ENCODE results near the gene SRBD1. TPM values are rescaled to one million over a fixed set of nuclear protein-coding genes. Genes with fewer than 3 reads are reported as not detected.

The SRBD1 gene
- total RNA-seq, 2 donors from 2014 or later: 19.0 to 22.3 TPM

DNA sequence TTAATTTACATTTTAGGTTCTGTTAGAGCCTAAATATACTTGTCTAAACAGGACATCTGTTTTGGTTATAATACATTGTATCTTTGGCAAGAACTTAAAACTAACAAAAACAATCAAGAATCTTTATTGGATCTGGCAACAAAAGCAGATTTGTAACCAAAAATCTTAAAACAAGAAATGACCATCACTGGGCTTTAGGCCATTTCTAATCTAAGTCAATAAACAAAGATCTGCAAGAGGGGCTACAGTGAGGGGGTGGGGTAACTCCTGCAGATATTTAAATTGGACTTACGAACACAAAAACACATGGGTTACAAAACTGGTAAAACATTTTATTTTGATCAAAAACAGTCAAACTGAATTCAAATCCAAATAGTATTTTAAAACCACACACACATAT is 77.3 kb downstream of the SRBD1 start:
- ATAC-seq (ENCODE audit: insufficient number of reproducible peaks, low FRiP score, low read depth) (no peak), DNase-seq (ENCODE audit: low spot score) (no peak)
- no peaks in the 10 kb centered on the region for H3K9me3 ChIP-seq
- no peak overlapping the region for H3K27ac ChIP-seq
- peaks cover 3% of the 10 kb centered on the region for H3K36me3 ChIP-seq
- no peaks in the 10 kb centered on the region for H3K27me3 ChIP-seq (replicated peaks; ENCODE audit: insufficient read depth)
- TF ChIP-seq, protein P1, sequence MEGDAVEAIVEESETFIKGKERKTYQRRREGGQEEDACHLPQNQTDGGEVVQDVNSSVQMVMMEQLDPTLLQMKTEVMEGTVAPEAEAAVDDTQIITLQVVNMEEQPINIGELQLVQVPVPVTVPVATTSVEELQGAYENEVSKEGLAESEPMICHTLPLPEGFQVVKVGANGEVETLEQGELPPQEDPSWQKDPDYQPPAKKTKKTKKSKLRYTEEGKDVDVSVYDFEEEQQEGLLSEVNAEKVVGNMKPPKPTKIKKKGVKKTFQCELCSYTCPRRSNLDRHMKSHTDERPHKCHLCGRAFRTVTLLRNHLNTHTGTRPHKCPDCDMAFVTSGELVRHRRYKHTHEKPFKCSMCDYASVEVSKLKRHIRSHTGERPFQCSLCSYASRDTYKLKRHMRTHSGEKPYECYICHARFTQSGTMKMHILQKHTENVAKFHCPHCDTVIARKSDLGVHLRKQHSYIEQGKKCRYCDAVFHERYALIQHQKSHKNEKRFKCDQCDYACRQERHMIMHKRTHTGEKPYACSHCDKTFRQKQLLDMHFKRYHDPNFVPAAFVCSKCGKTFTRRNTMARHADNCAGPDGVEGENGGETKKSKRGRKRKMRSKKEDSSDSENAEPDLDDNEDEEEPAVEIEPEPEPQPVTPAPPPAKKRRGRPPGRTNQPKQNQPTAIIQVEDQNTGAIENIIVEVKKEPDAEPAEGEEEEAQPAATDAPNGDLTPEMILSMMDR (IDR thresholded peaks at IDR 0.05): no peak
- no peaks in the 10 kb centered on the region for H3K4me1 ChIP-seq (ENCODE audit: control insufficient read depth in 1 of 2, low read depth in 2 of 2)
- H3K4me3 ChIP-seq: no peak overlapping the region

DNA sequence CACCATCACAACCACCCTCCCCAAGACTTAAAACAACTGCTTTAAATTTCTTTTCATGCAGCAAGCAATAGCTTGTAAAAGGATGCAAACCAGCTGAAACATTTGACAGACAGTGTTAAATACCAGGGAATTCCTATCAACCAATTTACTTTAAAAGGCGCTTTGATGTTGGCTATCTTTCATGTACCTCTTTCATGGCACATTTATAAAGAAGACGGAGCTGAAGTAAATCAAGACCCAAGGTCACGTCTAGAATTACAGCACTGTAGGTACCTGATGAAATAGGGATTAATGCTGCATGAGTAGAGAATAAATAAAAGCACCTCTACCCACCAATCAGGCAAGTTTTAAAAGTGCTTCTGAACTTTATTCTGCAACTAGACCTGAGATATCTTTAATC is 78.9 kb downstream of the SRBD1 start:
- peaks cover 3% of the 10 kb centered on the region for H3K36me3 ChIP-seq
- H3K9me3 ChIP-seq: no peaks in the 10 kb centered on the region
- no peak overlapping the region for H3K4me3 ChIP-seq
- no peak overlapping the region for H3K27ac ChIP-seq
- ATAC-seq (ENCODE audit: insufficient number of reproducible peaks, low FRiP score, low read depth): no peak
- no peak for DNase-seq (ENCODE audit: low spot score)
- no peaks in the 10 kb centered on the region for H3K4me1 ChIP-seq (ENCODE audit: control insufficient read depth in 1 of 2, low read depth in 2 of 2)
- TF ChIP-seq, protein P1 (IDR thresholded peaks at IDR 0.05): no peak
- no peaks in the 10 kb centered on the region for H3K27me3 ChIP-seq (replicated peaks; ENCODE audit: insufficient read depth)

DNA sequence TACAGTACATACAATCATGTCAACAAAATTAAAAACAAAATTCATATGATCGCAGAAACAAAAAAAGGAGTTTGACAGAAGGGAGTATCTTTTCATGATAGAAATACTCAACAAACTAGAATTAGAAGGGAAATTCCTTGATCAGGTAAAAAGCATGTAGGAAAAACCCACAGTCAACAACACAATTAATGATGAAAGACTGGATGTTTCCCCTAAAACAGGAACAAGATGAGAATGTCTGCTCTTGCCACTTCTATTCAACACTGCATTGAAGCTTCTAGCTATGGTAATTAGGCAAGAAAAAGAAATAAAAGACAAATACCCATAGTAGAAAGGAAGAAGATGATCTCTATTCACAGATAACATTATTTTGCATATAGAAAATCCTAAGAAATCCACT is 87.1 kb downstream of the SRBD1 start:
- H3K9me3 ChIP-seq: no peaks in the 10 kb centered on the region
- no peaks in the 10 kb centered on the region for H3K36me3 ChIP-seq
- no peak for DNase-seq (ENCODE audit: low spot score)
- no peak for ATAC-seq (ENCODE audit: insufficient number of reproducible peaks, low FRiP score, low read depth)
- H3K27ac ChIP-seq: no peak overlapping the region
- H3K4me1 ChIP-seq (ENCODE audit: control insufficient read depth in 1 of 2, low read depth in 2 of 2): no peaks in the 10 kb centered on the region
- no peaks in the 10 kb centered on the region for H3K27me3 ChIP-seq (replicated peaks; ENCODE audit: insufficient read depth)
- H3K4me3 ChIP-seq: no peak overlapping the region
- TF ChIP-seq, protein P1 (IDR thresholded peaks at IDR 0.05): no peak

DNA sequence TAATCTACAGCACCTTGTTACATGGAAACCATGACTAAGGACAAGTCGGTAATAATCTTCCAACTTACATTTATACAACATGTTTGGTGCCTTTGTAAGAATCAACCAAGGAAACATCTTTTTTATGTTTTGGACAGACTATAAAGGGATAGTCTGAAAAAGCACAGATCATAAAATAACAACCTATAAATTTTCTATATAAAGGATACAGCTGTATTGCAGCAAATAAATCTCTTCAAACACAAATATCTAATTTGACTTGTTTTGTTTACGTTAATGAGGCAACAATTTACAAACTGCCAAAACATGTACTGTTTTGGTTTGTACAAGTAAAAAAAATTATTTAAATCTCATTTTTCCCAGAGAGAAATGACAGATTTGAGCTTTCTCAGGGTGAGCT is 92.5 kb downstream of the SRBD1 start:
- Histone ChIP-seq H3K36me3 (no peaks in the 10 kb centered on the region), H3K4me1 (ENCODE audit: control insufficient read depth in 1 of 2, low read depth in 2 of 2) (no peaks in the 10 kb centered on the region), H3K4me3 (no peak overlapping the region), H3K27ac (no peak overlapping the region), H3K9me3 (no peaks in the 10 kb centered on the region), H3K27me3 (replicated peaks; ENCODE audit: insufficient read depth) (no peaks in the 10 kb centered on the region)
- ATAC-seq (ENCODE audit: insufficient number of reproducible peaks, low FRiP score, low read depth): no peak
- DNase-seq (ENCODE audit: low spot score): no peak
- TF ChIP-seq, protein P1 (IDR thresholded peaks at IDR 0.05): no peak

DNA sequence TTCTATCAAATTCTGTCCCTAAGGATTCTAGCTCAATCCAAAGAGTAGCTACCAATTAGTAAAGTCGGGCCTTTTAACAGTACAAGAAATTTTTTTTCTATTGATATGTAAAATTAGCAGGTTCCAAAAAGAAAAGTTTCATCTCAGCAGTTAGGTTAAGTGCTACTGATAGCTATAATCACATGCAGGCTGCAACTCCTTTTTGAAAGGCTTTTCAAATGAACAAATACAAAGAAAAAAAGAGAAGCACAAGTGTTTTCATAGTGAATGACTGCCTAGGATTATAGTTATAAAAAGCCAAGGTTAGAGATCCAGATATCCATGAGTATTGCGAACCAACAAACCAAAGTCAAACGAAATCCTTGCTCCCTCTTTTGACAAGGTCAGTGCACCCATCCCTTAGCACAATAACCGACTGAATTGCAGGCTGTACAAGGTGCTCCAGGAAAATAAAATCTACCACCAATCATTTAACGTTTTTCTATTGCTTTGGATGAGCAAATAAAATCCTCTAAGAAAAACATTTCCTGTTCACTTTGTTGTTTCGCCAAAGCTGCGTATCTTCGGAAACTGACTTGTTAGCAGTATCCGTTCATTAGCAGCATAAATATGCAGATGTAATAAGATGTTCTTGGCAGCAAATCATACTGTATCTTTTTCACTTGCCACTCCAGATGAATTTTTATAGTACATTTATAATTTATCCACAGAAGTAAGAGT is 100.2 kb downstream of the SRBD1 start:
- TF ChIP-seq, protein P1 (IDR thresholded peaks at IDR 0.05): no peak
- DNase-seq (ENCODE audit: low spot score): no peak
- Histone ChIP-seq H3K36me3 (no peaks in the 10 kb centered on the region), H3K4me1 (ENCODE audit: control insufficient read depth in 1 of 2, low read depth in 2 of 2) (peaks cover 0 to 7% of the 10 kb centered on the region in 2 donors), H3K9me3 (no peaks in the 10 kb centered on the region), H3K4me3 (no peak overlapping the region), H3K27ac (no peak overlapping the region), H3K27me3 (replicated peaks; ENCODE audit: insufficient read depth) (no peaks in the 10 kb centered on the region)
- no peak for ATAC-seq (ENCODE audit: insufficient number of reproducible peaks, low FRiP score, low read depth)

Data from thoracic aorta (tissue), 2 donors.